Stimulated activated CD8-positive, alpha-beta memory T cell treated with anti-CD3 and anti-CD28 coated beads, Interleukin-12 subunit alpha, Interleukin-12 subunit beta, amount 100 ng/mL, for 24 hours (primary cell): ENCODE measurements around the gene PLA2G12A.

Source experiments
- DNase-seq: peaks from one replicate; pipeline ENCODE4 v3.0.0-alpha.2; 2020; ENCODE audit errors: extremely low read depth

Gene PLA2G12A

DNA sequence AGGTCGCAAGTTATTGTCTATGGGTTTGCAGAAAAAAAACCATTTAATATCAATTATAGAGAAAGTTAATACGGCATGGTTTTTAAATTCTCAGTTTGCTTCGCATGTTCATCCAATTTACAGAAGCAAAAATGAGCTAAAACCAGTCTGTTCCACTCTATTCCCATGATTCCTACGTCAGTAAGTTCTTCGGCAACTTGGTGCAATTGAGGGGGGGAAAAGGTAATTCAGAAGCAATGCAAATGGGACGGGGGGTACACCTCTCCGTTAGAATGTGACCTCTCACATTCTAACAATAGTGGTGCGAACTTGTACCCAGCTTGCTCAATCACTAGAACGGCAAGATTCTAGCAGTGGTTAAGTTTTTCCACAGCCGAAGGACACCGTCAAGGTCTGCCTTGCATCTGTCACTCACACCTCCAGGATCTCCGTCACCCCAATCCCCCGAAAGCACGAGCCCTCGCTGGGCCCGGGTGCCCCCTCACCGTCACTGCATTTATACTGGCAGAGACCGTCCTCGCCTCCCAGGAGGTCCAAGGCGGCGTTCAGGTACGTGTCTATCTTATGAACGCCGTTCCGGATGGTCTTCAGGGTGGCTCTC, 653 bp downstream of the PLA2G12A start:
- DNase-seq, result no peak

DNA sequence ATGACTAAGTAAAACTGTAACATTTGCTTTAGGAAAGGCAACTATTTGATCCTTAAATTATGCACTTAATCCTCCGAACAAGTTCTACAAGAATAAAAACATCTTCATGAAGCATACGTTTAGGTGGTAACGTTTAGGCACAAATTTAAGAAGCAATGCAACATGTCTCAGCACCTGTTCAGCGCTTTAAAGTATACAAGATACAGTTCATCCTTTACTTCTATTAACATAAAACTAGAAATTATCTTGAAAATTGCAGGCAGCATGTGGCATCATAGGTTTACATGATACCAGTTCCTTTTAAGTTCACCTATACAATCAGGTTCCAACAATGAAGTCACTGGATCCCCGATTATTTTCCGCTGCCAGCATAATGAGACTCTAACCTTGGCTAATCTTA, 1.5 kb downstream of the PLA2G12A start:
- DNase-seq, result no peak

DNA sequence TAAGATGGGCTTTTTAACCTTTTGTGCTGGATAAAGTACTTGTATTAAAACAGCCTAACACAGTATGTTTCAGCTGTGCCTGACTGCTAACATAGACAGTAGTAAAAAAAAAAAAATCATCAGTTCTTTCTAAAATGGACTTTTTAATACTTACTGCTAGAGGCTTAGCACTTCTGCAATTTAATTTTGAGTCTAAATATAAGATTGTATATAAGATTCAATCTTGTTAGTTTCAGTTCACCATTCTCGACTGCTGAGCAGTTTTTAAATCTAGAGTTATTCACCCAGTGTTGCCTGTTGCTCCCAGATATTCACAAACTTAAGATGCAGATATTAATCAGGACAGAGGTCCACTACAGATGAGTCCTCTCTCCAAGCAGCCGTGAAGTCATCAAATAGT, 6.8 kb downstream of the PLA2G12A start:
- no peak for DNase-seq

DNA sequence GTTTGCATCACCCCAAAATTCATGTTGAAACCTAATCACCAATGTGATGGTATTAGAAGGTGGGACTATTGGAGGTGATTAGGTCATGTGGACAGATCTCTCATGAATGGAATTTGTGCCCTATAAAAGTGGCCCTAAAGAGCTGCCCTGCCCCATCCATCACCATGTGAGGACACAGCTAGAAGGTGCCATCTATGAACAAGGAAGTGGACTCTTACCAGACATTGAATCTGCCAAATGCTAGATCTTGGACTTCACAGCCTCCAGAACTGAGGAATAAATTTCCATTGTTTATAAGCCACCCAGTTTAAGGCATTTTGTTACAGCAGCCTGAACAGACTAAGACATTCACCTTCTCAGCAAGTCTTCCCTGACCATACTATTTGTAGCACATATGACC, 7.5 kb downstream of the PLA2G12A start:
- no peak for DNase-seq

DNA sequence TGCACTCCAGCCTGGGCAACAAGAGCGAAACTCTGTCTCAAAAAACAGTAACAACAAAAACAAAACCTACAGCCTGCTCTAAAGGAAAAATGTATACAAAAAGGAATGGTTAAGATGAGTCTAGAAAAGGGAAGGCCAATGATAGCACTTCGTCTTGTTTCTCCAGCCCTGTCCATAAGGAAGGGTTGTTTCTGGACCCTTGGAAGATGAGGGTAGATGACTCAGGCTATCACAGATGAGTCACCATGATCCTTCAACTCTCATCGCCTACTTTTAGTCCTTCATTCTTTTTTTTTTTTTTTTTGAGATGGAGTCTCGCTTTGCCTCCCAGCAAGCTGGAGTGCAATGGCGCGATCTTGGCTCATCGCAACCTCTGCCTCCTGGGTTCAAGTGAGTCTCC, 8.8 kb downstream of the PLA2G12A start:
- DNase-seq, result no peak

DNA sequence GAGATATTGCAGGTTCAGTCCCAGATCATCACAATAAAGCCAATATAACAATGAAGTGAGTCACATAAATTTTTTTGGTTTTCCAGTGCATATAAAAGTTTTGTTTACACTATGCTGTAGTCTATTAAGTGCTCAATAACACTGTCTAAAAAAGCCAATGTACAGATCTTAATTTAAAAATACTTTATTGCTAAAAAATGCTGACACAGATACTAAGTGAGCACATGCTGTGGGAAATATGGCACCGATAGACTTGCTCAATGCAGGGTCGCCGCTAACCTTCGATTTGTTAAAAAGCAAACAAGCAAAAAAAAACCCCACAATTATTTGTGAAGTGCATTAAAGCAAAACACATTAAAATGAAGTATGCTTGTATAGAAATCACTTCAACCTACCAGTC, 10.3 kb downstream of the PLA2G12A start:
- no peak for DNase-seq

DNA sequence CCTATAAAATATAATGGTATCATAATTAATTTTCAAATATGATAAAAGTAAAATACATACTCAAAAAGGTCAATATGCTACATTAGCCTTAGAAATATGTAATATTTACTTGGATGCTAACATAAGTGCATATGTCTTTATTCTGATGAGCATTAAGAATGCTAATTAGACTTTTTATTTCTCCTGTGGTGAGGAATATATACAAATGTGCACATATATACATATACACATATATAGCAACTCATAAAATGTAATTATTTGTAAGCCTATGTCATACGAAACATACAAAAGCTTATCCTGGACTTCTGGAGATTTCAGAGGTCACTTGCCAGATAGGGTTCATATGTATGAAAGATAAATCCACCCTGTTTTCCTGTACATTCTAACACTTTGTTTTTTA, 11.1 kb downstream of the PLA2G12A start:
- DNase-seq, result no peak

DNA sequence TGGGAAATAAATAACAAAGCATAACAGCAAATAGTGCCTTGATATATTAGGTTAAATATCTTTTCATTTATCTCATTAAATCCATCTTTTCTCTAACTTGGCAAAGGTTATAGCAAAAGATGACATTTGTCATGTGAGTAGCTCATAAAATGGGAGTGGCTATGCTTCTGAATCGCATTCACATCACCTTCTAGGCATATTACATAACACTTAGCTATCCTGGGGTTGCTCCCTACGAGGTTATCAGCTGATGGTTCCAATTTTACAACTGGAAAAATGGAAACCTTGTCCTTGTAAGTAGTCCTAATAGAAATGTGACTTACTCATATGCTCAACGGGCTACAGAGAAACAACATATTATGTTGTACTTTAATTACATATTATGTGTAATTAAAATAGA, 16.4 kb downstream of the PLA2G12A start:
- DNase-seq, result no peak

DNA sequence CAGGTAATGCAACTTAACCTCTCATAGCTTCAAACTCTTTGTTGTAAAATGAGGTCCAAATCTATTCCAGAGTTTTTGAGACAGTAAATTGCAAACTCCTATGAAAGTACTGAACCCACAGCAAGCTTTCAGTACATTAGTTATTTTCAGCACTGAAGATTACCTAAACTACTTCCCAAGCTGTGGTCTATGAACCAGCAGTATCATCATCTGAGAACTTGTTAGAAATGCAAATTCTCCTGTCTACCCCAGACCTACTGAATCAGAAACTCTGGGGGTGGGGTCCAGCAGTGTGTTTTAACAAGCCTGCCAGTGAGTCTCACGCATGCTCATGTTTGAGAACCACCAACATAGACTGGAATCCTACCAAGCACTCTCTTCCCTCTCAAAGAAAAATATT, 20.9 kb downstream of the PLA2G12A start:
- no peak for DNase-seq

DNA sequence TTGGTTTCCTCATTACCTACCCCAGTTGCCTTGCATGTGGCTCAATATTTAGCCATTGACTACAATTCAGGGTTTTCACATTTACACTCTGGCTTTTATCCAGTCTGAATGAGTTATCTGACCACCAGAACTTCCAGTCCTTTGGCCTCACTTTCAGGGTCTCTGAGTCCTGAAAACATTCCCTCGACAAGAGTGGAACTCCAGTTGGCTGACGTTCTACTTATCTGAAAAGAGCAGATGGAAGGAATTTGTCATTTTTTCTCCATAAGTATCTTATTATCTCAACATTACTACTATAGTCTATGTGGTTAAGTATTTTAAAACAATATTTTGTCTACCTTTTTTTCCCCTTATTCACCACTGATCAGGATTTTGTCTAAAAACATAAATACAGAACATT, 21.4 kb downstream of the PLA2G12A start:
- DNase-seq, result no peak

DNA sequence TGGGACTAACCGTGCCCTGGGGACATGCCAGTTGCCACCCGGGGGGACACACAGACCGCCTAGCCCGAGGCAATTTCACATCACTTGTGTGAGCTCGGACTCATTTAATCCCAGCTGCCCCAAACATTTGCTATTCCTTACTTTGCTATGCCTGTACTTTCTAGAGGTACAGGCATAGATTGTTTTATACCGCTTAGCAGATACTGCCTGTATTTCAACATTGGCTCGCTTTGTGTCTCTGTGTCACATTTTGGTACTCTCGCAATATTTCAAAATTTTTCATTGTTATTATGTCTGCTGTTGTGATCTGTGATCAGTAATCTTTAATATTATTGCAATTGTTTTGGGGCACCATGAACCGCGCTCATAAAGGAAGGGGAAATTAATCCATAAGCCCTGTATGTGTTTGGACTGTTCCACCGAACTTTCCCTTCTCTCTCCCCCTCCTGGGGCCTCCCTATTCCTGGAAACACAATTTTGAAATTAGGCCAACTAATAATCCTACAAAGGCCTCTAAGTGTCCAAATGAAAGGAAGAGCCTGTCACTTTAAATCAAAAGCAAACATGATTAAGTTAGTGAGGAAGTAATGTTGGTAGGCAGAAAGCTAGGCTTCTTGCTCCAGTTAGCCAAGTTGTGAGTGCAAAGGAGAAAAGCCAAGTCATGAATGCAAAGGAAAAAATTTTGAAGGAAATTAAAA, 26.1 kb downstream of the PLA2G12A start:
- no peak for DNase-seq

DNA sequence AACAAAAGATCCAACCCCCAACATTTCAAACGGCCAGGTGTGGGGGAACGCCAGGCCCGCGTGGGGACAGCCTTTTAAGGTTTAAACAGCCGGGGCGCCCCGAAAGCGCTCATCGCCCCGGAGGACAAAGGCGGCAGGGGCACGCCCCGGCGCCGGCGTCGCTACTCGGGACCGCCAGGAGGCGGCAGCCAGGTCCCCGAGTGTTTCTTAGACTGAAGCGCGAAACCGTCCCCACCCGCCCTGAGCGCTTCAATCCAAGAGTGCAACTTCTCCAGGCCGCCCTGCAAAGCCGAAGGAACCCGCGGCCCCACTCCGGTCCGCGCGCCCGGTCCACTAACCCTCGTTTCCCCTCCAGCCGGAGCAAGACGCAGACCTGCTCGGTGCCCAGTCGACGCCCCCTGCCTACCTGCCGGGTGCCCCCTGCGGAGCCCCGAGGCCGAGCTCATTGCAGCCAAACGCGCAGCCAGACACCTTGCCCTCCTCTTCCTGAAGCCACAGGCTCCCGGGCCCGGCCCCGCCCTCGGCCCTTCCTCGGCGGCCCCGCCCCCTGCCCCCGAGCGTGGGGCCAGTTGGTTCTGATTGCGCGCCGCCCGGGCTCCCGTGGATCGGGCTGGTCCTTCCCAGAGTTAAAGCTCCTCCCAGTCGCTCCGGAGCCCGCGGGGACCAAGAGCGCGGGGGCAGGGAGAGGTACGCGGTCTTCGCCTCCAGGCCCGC, 26.8 kb downstream of the PLA2G12A start, which contains the start of gene CASP6:
TSS of gene CASP6 (minus strand) at position 496 of the 714 bp plus-strand sequence. CDS start at position 446, 50 bp downstream.
- no peak for DNase-seq

DNA sequence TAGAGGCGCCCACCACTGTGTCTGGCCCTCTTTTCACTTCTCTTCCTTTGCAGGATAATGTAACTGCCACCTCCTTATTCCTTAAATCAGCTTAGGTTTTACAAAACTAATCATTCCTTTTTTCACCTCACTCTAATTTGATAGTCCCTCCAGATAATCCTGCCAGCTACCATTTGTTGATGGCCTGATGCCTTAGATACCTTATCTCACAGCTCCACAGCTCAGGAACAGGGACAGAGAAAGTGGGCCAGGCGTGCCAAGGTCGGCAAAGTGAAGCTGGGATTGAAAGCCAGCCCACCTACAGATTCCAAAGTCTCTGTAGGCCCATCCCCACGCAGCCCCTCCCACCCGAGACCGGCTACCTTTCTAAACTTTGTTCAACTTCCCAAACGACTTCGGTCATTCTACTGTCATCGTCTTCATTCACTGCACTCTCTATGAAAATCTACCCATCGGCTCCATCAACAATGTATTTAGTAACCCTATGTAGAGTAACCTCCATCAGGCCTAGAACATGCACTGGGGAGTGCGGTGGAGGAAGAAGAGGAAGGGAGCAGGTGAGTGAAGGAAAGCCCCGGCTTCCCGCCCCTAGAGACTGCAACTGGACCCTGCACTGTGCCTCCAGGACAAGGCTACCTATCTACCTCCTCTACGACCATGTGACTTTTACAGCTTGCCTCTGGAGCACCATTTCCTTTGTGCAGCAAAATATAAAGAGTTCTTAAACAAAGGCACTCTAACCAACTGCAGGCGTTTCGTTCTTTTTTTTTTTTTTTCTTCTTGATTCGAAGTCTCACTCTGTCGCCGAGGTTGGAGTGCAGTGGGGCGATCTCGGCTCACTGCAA, 28.1 kb downstream of the PLA2G12A start:
- DNase-seq, result no peak

DNA sequence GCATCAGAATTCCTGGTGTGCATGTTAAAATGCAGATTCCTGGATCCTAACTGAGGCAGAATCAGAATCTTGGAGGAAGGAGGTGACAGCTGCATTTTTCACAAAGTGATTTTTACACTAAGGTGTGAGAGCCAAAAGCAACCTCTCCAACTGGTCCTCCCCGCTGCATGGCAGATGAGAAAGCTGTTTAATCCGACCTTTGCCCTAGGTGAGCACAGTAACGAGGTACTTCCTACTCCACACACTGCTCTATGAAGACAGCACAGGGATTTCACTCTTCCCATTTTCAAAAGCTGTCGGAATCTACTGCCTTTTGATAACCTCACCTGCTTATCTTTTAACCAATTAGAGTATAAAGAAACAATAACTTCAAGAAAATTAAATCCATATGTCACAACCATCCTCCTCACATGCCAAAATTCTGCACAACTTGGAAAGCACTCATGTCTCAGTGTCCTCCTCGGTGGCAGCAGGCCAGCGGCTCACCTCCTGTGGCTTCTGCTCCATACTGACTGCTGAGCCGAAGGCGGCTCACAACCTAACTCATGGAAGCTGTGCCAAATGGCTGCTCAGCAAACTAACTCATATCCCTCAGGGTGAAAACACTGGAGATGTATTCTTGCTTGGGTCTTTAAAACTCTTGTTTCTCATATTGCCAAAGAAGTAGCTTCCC, 30.2 kb downstream of the PLA2G12A start:
- no peak for DNase-seq

DNA sequence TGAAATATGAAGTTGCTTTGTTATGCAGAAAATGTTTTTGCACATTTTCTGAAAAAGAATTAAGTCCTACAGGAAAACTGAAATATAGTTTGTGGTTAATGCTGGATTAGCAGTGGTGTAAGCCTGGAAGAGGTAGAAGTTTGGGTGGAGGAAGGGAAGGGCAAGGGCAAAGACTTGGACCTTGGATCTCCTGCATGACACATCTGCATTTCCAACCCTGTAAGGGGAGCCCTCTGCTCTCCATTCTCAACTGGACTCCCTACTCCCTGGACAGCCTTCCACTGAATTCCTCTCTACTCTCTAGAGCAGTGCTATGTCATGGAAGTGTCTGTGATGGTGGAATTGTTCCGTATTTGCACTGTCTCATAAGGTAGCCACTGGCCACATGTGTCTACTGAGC, 31.2 kb downstream of the PLA2G12A start:
- DNase-seq, result no peak

DNA sequence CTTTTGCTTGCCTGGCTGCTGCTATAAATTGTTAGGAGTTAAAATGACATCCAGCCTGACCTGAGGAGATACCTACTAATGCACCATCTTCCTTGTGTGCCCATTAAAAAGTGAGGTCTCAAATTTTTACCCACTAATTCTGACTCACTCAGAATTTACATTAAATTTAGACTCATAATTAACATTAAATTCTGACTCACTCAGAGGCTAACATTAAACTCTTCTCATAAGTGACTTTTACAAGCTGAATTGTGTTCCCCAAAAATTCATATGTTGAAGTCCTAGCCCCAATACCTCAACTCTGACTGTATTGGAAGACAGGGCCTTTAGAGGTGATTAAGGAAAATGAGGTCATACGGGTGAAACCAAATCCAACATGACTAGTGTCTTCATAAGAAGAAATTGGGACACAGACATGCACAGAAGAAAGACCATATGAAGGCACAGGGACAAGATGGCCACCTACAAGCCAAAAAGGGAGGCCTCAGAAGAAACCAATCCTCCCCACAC, 38.4 kb downstream of the PLA2G12A start:
- DNase-seq, result no peak

DNA sequence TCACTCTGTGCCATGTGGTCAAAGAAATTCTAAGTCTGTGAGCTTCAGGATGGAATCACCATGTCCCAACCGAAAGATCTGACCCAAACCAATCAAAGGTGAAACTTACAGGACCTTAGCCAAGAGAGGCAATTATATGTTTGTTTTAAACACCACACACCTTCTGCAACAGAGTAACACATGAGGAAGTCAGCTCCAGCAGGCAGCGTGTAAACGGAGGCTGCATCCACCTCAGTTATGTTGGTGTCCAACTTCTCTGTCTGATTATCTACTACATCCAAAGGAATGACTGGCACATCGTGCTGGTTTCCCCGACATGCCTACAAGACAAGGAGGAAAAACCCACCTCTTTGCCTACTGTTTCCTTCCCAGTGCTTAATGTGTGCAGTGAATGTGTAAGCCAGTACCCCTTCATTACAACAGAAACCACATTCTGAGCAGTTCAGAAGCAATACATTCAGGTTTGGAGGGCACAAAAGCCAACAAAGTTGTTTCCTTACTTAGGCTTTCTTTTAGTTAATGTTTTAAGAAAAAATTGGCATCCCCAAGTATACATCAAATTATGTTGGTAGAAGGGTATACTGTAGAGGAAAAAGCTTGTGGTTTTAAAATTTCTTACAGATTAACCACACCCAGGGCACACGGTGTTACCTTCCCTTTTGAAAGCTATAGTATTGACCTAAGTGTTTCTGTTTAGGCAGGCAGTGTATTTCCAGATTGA, 39.0 kb downstream of the PLA2G12A start:
- no peak for DNase-seq

DNA sequence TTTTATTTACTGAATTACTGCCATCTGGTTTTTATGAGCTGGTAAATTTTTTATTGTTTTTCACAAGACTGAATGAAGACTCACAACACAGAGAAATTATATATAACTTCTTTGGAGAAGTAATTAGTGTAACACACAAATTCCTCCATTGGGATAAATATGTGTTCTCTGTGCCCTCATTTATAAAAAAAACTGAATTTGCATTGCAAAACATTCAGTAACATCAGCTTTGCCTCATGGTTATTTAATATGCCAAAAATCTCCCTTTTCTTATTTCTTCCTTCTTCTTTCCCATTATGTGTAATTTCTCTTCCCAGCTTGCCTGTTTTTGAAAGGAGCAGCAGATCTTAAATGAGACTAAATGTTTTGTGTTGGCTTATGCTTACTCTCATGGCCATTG, 45.1 kb downstream of the PLA2G12A start:
- DNase-seq, result no peak

DNA sequence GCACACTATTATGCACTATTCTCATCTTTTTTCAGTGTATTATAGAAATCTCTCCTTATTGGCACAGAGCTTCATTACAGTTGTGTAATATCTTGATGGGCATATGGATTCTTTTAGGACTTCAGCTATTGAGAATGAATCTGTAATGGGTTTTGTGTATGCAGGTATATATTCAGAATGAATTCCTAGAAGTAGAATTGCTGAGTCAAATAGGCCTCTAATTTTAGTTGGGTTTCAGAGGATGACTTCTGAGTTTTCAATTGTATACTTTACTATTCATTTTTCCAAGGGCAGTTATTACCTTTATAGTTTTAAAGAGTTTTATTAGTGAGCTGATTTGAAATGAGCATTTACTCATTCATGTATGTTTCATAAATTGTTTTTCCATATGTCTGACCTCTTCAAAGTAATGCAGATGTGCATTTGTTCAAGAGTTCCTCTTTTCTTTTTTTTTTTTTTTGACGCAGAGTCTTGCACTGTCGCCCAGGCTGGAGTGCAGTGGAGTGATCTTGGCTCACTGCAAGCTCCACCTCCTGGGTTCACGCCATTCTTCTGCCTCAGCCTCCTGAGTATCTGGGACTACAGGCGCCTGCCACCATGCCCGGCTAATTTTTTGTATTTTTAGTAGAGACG, 46.1 kb downstream of the PLA2G12A start:
- DNase-seq, result no peak

DNA sequence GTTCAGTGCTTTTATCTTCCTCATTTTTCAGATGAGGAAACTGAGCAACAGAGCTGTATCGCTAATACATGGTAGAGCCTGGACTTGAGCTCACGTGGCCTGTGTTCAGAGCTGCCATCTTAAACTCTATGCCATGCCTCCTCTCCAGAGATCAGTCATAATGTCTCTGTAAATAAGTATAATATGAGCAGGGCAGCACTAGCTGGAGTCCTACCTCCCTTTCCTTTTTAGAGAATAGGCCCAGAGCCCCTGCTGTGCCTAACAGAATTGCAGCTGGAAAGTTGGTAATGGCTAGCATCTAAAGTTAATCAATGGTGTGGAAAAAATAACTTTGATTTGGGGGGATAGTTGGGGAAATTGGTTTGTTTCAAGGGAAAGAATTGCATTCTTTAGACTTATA, 47.0 kb downstream of the PLA2G12A start:
- DNase-seq, result no peak
